Neural progenitor cell (in vitro differentiated cells): ENCODE measurements around the gene KCNQ1. TPM values are rescaled to one million over a fixed set of nuclear protein-coding genes. Genes with fewer than 3 reads are reported as not detected.

ENCODE experiments used
- DNase-seq: peaks from one replicate; pipeline ENCODE4 v3.0.0-alpha.2; 2016; ENCODE audit warnings: low spot score
- H2AFZ ChIP-seq: fragments of 200-600 bp; sonication (generic); replicated peaks from 2 replicates; pipeline ENCODE4 v1.6.1; 2016; ENCODE audit warnings: antibody characterized with exemption
- H3F3A ChIP-seq: fragments of 200-600 bp; sonication (generic); 2 replicates; pipeline ENCODE4 v1.6.1; 2016; ENCODE audit warnings: antibody characterized with exemption, low read depth
- H3K27ac ChIP-seq: fragments of 200-600 bp; sonication (generic); 2 replicates; pipeline ENCODE4 v1.5.1; 2016; ENCODE audit warnings: mild to moderate bottlenecking
- H3K27me3 ChIP-seq: fragments of 200-600 bp; sonication (generic); 2 replicates; pipeline ENCODE4 v1.6.1; 2016; ENCODE audit warnings: mild to moderate bottlenecking, moderate library complexity
- H3K36me3 ChIP-seq: fragments of 200-600 bp; sonication (generic); 2 replicates; pipeline ENCODE4 v1.5.1; 2016
- H3K4me1 ChIP-seq: fragments of 200-600 bp; sonication (generic); 2 replicates; pipeline ENCODE4 v1.6.1; 2016; ENCODE audit warnings: mixed run types
- H3K4me2 ChIP-seq: fragments of 200-600 bp; sonication (generic); 2 replicates; pipeline ENCODE4 v1.6.1; 2016
- H3K4me3 ChIP-seq: fragments of 200-600 bp; sonication (generic); 2 replicates; pipeline ENCODE4 v1.5.1; 2016
- H3K79me2 ChIP-seq: fragments of 200-600 bp; sonication (generic); 2 replicates; pipeline ENCODE4 v1.6.1; 2016; ENCODE audit warnings: low read depth
- H3K9ac ChIP-seq: fragments of 200-600 bp; sonication (generic); 2 replicates; pipeline ENCODE4 v1.6.1; 2016
- H3K9me3 ChIP-seq: fragments of 200-600 bp; sonication (generic); 2 replicates; pipeline ENCODE4 v1.5.1; 2016; ENCODE audit warnings: low read depth
- H4K20me1 ChIP-seq: fragments of 200-600 bp; sonication (generic); 2 replicates; pipeline ENCODE4 v1.6.1; 2016; ENCODE audit warnings: low read depth
- H3K27ac Mint-ChIP-seq: 3 replicates; pipeline ENCODE4 v1.8.0; 2021; ENCODE audit warnings: mixed read lengths
- H3K27me3 Mint-ChIP-seq: 2 replicates; pipeline ENCODE4 v1.8.0; 2022; ENCODE audit warnings: low read depth, mild to moderate bottlenecking, inconsistent platforms, moderate library complexity, mixed read lengths; ENCODE audit not compliant: insufficient read depth
- H3K36me3 Mint-ChIP-seq: 3 replicates; pipeline ENCODE4 v1.8.0; 2021; ENCODE audit warnings: mixed read lengths
- H3K4me1 Mint-ChIP-seq: 3 replicates; pipeline ENCODE4 v1.8.0; 2021; ENCODE audit warnings: mixed read lengths
- H3K4me3 Mint-ChIP-seq: 3 replicates; pipeline ENCODE4 v1.8.0; 2021; ENCODE audit warnings: mild to moderate bottlenecking, moderate library complexity, mixed read lengths
- H3K9me3 Mint-ChIP-seq: 3 replicates; pipeline ENCODE4 v1.8.0; 2020; ENCODE audit warnings: mixed read lengths
- CTCF ChIP-seq: fragments of 200-600 bp; sonication (generic); IDR thresholded peaks from 2 replicates; pipeline ENCODE4 v1.5.1; 2017; ENCODE audit warnings: antibody characterized with exemption, mild to moderate bottlenecking
- EZH2 ChIP-seq: fragments of 200-600 bp; sonication (generic); IDR thresholded peaks from 2 replicates; pipeline ENCODE4 v1.6.1; 2017; ENCODE audit warnings: antibody characterized with exemption, mild to moderate bottlenecking, moderate library complexity
- EZH2phosphoT487 ChIP-seq: fragments of 200-600 bp; sonication (generic); IDR thresholded peaks from 2 replicates; pipeline ENCODE4 v1.6.1; 2017; ENCODE audit warnings: antibody characterized with exemption
- total RNA-seq: library from RNA; depleted of rRNA; stranded (reverse); fragments of >200 nt; gene quantifications from 2 replicates; pipeline ENCODE4 v1.2.3, GENCODE V29; 2015; ENCODE audit warnings: low replicate concordance

Gene KCNQ1
- total RNA-seq, 1 donor from 2014 or later = 0.11 TPM

DNA sequence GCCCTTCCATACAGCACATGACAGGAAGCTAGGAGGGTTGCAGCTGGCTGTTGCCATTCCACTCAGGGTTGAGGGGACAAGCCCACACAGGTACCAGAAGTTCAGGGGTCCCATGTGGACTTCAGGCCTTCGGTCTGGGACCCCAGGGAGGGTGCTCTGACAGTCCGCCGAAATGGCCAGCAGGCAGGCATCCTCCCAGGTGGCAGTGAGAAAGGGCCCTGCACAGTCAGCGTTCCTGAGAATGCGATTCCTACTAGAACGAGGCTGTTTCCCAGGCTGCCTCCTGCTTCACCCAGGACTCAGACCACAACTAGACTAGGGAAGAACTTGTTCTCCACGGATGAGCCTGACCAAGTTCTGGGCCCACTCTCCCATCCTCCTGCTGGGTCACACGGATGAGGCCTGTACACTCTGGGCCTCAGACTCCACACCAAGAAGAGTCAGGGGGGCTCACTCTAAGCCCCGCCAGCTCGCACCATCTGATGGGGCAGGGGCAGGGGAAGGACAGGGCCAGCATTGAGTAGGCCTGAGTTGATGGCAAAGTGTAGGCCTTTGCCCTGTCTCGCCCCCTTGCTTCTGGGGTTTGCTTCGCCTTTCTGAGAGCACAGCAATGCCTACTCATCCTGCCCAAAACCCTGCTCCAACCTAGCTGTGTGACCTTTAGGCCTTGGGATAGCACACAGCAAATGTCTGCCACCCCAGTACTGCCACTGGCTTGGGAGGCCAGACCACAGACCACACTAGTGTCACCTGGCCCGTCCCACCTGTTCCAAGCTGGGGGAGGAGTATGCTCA, 241.0 kb downstream of the KCNQ1 start:
- peaks cover 28% of the 10 kb centered on the region for H3K4me1 Mint-ChIP-seq
- no peak overlapping the region for H3K4me3 ChIP-seq
- no peak overlapping the region for H3K4me3 Mint-ChIP-seq
- DNase-seq = no peak
- peaks cover 2% of the 10 kb centered on the region for H3K36me3 Mint-ChIP-seq
- H3K36me3 ChIP-seq = no peaks in the 10 kb centered on the region
- H3K4me1 ChIP-seq = peaks cover 10% of the 10 kb centered on the region
- H3K27ac Mint-ChIP-seq = no peak overlapping the region
- H3K27me3 Mint-ChIP-seq = peaks cover 7% of the 10 kb centered on the region
- peaks cover 48% of the 10 kb centered on the region for H4K20me1 ChIP-seq
- no peaks in the 10 kb centered on the region for H3K9me3 Mint-ChIP-seq
- no peaks in the 10 kb centered on the region for H3K9me3 ChIP-seq
- no peak overlapping the region for H2AFZ ChIP-seq
- no peak overlapping the region for H3K27ac ChIP-seq
- no peaks in the 10 kb centered on the region for H3F3A ChIP-seq
- H3K4me2 ChIP-seq = no peak overlapping the region
- H3K27me3 ChIP-seq = no peaks in the 10 kb centered on the region
- no peaks in the 10 kb centered on the region for H3K79me2 ChIP-seq
- no peak overlapping the region for H3K9ac ChIP-seq
- no peak for TF ChIP-seq EZH2phosphoT487
- TF ChIP-seq EZH2 = no peak
- TF ChIP-seq CTCF = no peak

GRCh38 chr11:2686360-2687222, 241.8 kb downstream of the KCNQ1 start:
- Mint-ChIP-seq H3K27ac (no peak overlapping the region), H3K4me1 (peaks cover 35% of the 10 kb centered on the region), H3K4me3 (no peak overlapping the region), H3K36me3 (peaks cover 2% of the 10 kb centered on the region), H3K9me3 (no peaks in the 10 kb centered on the region), H3K27me3 (peaks cover 9% of the 10 kb centered on the region)
- no peaks in the 10 kb centered on the region for H3K27me3 ChIP-seq
- DNase-seq = no peak
- peaks cover 53% of the 10 kb centered on the region for H4K20me1 ChIP-seq
- H3K4me2 ChIP-seq = no peak overlapping the region
- TF ChIP-seq CTCF (no peak), EZH2phosphoT487 (no peak), EZH2 (no peak)
- no peak overlapping the region for H3K27ac ChIP-seq
- no peak overlapping the region for H3K9ac ChIP-seq
- no peaks in the 10 kb centered on the region for H3F3A ChIP-seq
- no peaks in the 10 kb centered on the region for H3K79me2 ChIP-seq
- peaks cover 18% of the 10 kb centered on the region for H3K4me1 ChIP-seq
- no peak overlapping the region for H2AFZ ChIP-seq
- H3K9me3 ChIP-seq = no peaks in the 10 kb centered on the region
- no peak overlapping the region for H3K4me3 ChIP-seq
- no peaks in the 10 kb centered on the region for H3K36me3 ChIP-seq

- H3K9me3 Mint-ChIP-seq = no peaks in the 10 kb centered on the region
- H3K4me1 Mint-ChIP-seq = peaks cover 38% of the 10 kb centered on the region
- H3K4me2 ChIP-seq = no peak overlapping the region
- H4K20me1 ChIP-seq = peaks cover 59% of the 10 kb centered on the region
- H3K9me3 ChIP-seq = no peaks in the 10 kb centered on the region
- no peak overlapping the region for H2AFZ ChIP-seq
- H3K79me2 ChIP-seq = no peaks in the 10 kb centered on the region
- DNase-seq = no peak
- TF ChIP-seq EZH2phosphoT487 = no peak
- no peak for TF ChIP-seq CTCF
- no peak for TF ChIP-seq EZH2
- no peak overlapping the region for H3K4me3 ChIP-seq
- no peaks in the 10 kb centered on the region for H3F3A ChIP-seq
- H3K4me3 Mint-ChIP-seq = no peak overlapping the region
- H3K27me3 ChIP-seq = no peaks in the 10 kb centered on the region
- no peak overlapping the region for H3K27ac ChIP-seq
- peaks cover 7% of the 10 kb centered on the region for H3K27me3 Mint-ChIP-seq
- H3K9ac ChIP-seq = no peak overlapping the region
- peaks cover 20% of the 10 kb centered on the region for H3K4me1 ChIP-seq
- H3K27ac Mint-ChIP-seq = no peak overlapping the region
- H3K36me3 Mint-ChIP-seq = no peaks in the 10 kb centered on the region
- H3K36me3 ChIP-seq = no peaks in the 10 kb centered on the region
These were observed 242.4 kb downstream of the KCNQ1 start for GRCh38 chr11:2687223-2687530.
